GM04504 (cell line): ENCODE results near the gene DNAJC17.

Source experiments
- DNase-seq: peaks from one replicate; pipeline ENCODE4 v3.0.0-alpha.2; 2012; ENCODE audit warnings: low read depth

The DNAJC17 gene

DNA sequence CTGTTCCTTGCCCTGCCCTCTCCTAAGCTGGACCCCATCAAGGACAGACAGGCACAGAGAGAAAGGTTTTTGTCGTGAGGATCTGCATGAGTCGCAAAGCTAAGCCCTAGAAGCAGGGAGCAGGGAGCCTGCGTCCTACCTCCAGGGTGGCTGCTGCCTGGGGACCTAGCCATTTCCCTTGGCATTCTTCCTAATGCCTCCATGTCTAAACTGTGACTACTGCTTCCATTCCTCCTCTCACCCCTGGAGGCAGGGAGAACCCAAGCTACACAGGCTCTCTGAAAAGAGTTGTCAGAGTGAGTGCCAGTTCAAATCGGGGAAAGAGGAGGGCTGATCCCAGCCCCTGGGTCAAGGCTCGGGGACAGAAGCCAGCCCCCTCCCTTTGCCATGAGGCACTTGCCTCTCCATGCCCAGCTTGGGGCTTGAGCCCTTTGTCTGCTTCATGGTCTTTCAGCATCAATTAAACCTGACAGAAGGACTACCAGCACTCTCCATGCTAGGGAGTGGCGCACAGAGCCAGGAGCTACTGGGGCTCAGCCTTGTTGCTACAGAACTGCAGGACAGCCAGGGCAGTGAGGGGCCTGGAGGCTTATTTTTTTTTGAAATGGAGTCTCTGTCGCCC, 41.0 kb downstream of the DNAJC17 start:
- DNase-seq: no peak

DNA sequence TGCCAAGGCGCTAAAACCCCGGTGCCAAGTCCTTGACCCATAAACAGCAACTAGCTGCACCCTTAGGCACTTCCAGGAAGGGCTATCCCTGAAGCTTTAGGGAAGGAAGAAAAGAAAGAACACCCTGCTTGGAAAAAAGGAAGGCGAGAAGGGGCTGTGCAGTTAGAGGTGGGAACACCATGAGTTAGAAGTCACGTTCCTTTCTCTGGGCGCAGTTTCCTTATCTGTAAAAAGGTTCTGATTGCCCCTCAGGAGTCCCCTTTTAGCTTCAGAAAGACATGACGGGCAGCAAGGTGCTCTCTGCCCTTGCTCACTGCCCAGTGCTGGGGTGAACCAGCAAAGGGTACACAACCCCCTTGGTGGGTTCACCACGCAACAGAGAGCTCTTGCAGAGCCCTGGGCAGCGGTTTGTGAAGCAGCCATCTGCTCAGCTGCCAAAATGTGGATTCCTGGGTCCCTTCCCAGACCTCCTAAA, 42.6 kb downstream of the DNAJC17 start:
- no peak for DNase-seq

DNA sequence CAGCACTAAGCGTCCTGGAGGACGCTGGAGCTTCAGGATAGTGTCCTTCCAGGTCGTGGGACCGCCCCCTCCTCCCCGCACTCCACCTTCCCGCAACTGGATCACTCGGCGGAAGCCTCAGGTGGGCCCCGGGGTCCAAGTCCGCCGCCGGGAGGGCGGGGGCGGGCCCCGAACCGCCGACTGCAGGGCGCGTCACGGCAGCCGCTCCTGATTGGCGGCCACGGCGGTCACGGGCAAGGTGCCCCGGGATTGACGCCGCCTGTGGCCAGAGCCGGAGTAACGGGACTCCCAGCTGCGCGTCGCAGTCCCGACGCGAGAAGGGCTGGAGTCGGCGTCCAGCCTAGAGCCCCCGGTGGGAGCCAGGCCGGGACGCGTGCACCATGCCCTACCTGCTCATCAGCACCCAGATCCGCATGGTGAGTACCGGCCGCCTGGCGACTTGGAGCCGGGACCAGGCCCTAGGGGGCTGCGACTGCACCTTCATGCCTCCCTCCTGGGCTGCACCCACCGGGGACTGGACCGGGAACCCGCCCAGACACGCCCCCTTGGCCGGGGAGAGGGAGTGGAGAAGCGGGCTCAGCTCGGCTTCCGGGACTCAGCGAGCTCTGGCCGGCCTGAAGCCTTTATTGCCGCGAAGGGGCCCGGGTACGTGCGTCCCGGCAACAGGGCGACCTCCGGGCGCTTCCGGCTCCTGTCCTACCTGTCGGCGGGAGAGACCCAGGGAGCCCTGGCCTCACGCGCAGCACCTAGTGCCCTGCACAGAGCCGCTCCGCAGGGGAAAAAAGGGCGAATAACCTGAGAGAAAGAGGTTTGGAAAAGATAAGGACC, 43.3 kb downstream of the DNAJC17 start, which contains the start of gene GCHFR:
Gene GCHFR (plus strand): TSS at position 268 of the 828 bp plus-strand sequence. CDS start 113 bp downstream, at position 381.
- DNase-seq: peak; percentile 24

- DNase-seq: no peak
These were observed 44.1 kb downstream of the DNAJC17 start for GRCh38 chr15:40762919-40763800.

- no peak for DNase-seq
These were observed 47.3 kb downstream of the DNAJC17 start for GRCh38 chr15:40759961-40760360.

DNA sequence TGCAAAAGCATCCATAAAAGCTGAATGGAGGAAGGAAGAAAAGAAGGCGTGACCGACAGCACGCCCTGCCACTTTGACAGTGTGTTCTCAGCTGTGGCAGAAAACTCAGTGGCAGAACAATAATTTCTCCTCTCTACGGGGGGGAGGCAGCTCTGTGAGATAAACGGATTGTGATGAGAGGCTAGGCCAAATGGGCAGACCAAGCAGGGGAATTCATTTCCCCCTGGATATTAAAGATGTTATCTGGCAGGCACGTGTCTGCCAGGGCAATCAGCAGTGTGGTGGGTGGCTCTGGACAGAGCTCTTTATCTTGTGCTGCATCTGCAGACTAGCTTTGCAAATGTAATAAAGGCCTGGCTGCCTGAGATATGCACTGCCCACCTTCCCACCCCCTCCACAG, 50.3 kb downstream of the DNAJC17 start:
- no peak for DNase-seq

- DNase-seq: no peak
These were observed 51.5 kb downstream of the DNAJC17 start for GRCh38 chr15:40755812-40756208.

DNA sequence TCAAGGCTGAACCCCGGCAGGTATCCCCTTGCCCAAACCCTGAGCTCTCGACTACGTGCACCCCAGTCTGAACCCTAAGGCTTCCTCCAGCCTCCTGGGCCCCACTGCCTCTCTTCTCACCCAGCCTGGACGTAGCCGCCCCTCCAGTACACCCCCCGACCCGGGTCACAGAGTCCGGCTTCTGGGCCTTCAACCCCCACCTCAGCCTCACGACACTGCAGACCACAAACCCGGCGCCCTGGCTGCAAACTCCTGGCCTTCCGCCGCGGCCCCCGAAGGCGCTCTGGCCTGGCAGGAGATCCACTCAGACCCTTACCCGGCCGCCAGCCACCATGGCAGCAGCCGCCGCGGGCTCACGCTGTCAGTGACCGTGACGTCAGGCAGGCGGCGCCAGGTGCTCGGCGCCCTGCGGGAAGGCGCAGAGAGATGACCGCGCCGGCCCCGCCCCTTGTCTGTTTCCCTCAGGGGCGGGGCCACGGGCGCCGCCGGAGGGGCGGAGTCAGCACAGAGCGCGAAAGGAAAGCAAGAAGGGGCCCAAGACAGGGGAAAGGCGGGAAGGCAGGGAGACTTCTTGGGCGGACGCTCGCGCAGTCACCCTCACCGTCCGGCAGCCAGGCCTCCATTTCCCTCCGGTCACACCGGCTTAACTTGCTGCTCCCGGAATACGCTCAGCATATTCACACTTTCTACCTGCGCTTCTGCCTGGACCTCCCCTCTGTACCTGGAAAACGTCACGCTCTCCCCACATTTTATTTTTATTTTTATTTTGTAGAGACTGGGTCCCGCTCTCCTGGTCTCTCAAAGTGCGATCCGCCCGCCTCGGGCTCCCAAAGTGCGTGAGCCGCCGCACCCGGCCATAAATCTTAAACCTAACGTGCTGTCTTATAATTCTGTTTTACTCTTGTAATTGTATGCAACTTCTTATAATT, 52.1 kb downstream of the DNAJC17 start, which contains the start of gene RMDN3:
Gene RMDN3 (minus strand): TSS at position 372 of the 929 bp plus-strand sequence. CDS start 471 bp downstream, outside the sequence.
- peak; percentile 79 for DNase-seq

DNA sequence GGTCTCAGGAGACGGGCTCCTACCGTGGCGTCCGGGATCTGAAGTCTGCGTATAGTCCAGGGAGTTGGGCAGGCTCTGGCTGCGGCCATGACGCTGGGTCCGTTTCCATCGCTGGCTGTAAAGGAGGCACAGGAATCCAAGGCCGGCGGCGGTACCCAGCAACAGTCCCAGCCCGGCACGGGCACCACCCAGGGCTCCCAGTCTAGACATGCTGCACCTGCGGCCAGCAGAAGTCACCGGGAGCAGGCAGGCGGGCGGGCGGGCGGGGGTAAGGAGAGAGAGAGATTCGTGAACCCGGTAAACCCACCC, 52.7 kb downstream of the DNAJC17 start:
- no peak for DNase-seq

DNA sequence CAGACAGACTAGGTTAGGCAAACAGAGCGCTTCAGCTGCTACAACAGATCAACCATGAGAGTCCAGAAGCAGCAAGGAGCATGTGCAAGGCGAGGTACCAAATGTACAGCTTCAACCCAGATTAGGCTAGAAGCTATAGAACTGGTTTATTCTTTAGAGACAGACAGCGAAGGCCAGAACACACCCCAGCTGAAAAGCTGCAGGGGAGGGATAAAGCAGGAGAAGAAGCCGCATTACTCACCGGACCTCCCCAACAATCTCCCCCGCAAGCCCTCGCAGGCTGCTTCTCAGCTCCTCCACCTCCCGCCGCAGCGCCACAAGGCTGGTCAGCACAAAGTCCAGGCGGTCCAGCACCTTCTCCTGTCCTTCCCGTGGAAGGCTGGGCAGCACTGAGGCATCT, 55.5 kb downstream of the DNAJC17 start:
- DNase-seq: no peak

GRCh38 chr15:40750885-40751284, 56.4 kb downstream of the DNAJC17 start:
- DNase-seq: no peak

- no peak for DNase-seq
These were observed 58.1 kb downstream of the DNAJC17 start for GRCh38 chr15:40749151-40749630.

- DNase-seq: no peak
These were observed 59.3 kb downstream of the DNAJC17 start for GRCh38 chr15:40747685-40748631.

DNA sequence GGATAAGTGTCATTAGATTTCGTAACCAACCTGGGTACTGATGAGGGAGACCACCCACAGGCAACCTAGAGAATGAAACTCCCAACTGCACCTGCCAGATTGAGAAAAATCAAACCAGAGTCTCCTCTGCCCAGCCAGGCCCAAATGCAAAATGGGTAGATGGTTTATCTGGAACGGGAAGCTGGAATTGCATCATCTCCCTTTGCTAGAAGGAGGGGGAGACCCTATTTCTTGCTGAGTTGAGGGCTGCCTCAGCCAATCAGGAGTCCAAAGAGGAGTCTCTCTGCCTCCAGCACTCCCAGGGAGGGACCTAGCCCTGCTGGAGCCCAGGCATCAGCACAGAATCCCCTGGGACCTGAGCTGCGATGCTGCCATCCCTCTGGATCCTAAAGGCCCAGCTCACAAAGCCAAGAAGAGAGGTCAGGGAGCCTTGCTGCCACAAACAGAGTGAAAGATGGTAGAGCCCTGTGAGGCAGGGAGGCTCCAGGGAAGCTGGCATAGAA, 60.3 kb downstream of the DNAJC17 start:
- no peak for DNase-seq

DNA sequence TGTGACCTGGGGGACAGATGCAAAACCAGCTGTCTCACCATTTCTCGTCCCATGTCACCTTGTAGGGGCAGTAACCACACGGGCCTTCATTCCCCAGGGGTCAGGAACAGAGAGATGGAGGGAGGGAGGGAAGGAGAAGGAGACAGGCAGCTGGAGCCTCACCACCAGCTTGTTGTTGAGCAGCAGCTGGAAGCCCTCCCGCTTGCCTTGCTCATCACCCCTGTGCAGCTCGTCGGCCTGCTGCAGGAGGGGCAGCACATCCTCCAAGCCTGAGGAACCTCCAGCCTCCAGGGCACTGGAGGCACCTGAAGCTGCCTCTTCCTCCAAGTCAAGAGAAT, 62.5 kb downstream of the DNAJC17 start:
- DNase-seq: no peak

- peak; percentile 60 for DNase-seq
These were observed 63.1 kb downstream of the DNAJC17 start for GRCh38 chr15:40743921-40744814.

- no peak for DNase-seq
These were observed 63.8 kb downstream of the DNAJC17 start for GRCh38 chr15:40743485-40743901.

DNA sequence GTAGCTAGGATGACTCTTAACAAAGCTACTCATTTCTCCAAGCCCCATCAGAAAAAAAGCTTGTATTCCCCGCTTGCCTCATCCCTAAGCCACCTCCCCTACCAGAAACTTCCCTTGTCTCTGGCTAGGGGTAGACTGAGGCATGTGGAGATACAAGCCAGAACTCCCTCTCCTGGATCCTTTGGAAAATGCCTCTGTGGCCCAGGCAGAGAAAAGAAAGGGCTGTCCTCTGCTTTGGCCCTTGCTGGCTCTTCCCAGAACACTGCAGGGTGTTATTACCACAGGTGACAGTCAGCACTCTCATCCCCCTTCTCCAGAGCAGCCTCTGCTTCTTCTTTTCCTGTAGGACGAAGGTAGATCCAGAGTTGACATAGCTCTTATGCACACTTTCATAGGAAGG, 67.4 kb downstream of the DNAJC17 start:
- DNase-seq: no peak

DNA sequence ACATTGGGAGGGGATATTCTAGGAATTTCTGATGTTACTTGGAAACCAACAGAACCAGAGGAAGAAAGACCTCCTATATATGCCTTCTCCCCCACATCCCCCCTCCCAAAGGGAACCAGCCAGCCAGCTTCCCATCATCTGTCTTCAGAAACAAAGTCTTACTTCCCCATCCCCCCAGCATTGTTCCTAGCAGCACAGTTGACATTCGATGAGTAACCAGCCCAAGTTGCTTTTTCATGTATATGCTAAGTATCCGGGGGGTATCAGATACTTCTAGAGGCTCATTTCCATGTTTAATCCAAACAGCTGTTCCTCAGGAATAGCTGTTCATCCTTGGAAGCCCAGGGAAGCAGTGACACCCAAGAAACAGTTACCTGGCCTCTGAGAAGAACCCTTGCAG, 68.2 kb downstream of the DNAJC17 start:
- DNase-seq: no peak
